Loucy (cell line): Measurements from ENCODE around the gene BCL2L2.

Experiments used
- H2AFZ ChIP-seq: fragments of 200-600 bp; sonication (generic); 2 replicates; pipeline ENCODE4 v1.6.0; 2016; ENCODE audit warnings: antibody characterized with exemption, mild to moderate bottlenecking, low read length, moderate library complexity
- H3F3A ChIP-seq: fragments of 200-600 bp; 2 replicates; pipeline ENCODE4 v1.6.0; 2016; ENCODE audit warnings: antibody characterized with exemption, low read depth, mild to moderate bottlenecking
- H3K27me3 ChIP-seq: fragments of 200-600 bp; sonication (generic); 2 replicates; pipeline ENCODE4 v1.6.1; 2014; ENCODE audit warnings: low read length, mild to moderate bottlenecking; ENCODE audit not compliant: insufficient read depth, poor library complexity, severe bottlenecking
- H3K36me3 ChIP-seq: fragments of 200-600 bp; sonication (generic); 2 replicates; pipeline ENCODE4 v1.6.1; 2016; ENCODE audit warnings: low read length; ENCODE audit not compliant: insufficient read depth
- H3K4me1 ChIP-seq: fragments of 200-600 bp; sonication (generic); 2 replicates; pipeline ENCODE4 v1.5.1; 2014; ENCODE audit warnings: low read length, mild to moderate bottlenecking; ENCODE audit not compliant: insufficient read depth, poor library complexity, severe bottlenecking
- H3K4me2 ChIP-seq: fragments of 200-600 bp; sonication (generic); 2 replicates; pipeline ENCODE4 v1.6.0; 2014; ENCODE audit warnings: antibody characterized with exemption, low read length, low read depth, mild to moderate bottlenecking; ENCODE audit not compliant: poor library complexity, severe bottlenecking
- H3K4me3 ChIP-seq: fragments of 200-600 bp; sonication (generic); 2 replicates; pipeline ENCODE4 v1.5.1; 2014; ENCODE audit warnings: low read length, mild to moderate bottlenecking, mixed read lengths; ENCODE audit not compliant: poor library complexity, severe bottlenecking
- H3K79me2 ChIP-seq: fragments of 200-600 bp; sonication (generic); 2 replicates; pipeline ENCODE4 v1.6.1; 2014; ENCODE audit warnings: low read length; ENCODE audit not compliant: insufficient read depth
- H3K9ac ChIP-seq: fragments of 200-600 bp; sonication (generic); 2 replicates; pipeline ENCODE4 v1.6.0; 2014; ENCODE audit warnings: mild to moderate bottlenecking, low read depth, low read length, moderate library complexity; ENCODE audit not compliant: poor library complexity, severe bottlenecking
- H3K9me2 ChIP-seq: fragments of 200-600 bp; sonication (generic); replicated peaks from 2 replicates; pipeline ENCODE4 v1.6.1; 2016; ENCODE audit warnings: low read depth, low read length, mixed read lengths
- H3K9me3 ChIP-seq: fragments of 200-600 bp; sonication (generic); 2 replicates; pipeline ENCODE4 v1.6.1; 2014; ENCODE audit warnings: mild to moderate bottlenecking, antibody characterized with exemption, low read length, low read depth; ENCODE audit not compliant: insufficient read depth
- H4K20me1 ChIP-seq: fragments of 200-600 bp; sonication (generic); 2 replicates; pipeline ENCODE4 v1.6.0; 2014; ENCODE audit warnings: antibody characterized with exemption, low read length, mild to moderate bottlenecking; ENCODE audit not compliant: insufficient read depth, poor library complexity, severe bottlenecking
- CTCF ChIP-seq: fragments of 200-600 bp; sonication (generic); conservative IDR thresholded peaks from 2 replicates; pipeline ENCODE4 v1.5.1; 2014; ENCODE audit warnings: mild to moderate bottlenecking, antibody characterized with exemption, low read length
- EZH2phosphoT487 ChIP-seq: fragments of 200-600 bp; IDR thresholded peaks from 2 replicates; pipeline ENCODE4 v1.6.1; 2018; ENCODE audit warnings: antibody characterized with exemption, mild to moderate bottlenecking, moderate library complexity, borderline replicate concordance

Gene BCL2L2

GRCh38 chr14:23347406-23348296 is 41.0 kb downstream of the BCL2L2 start:
- Histone ChIP-seq H3K9me2 (no peaks in the 10 kb centered on the region), H4K20me1 (no peaks in the 10 kb centered on the region), H3F3A (no peaks in the 10 kb centered on the region), H3K27me3 (peaks cover 13% of the 10 kb centered on the region), H3K9me3 (no peaks in the 10 kb centered on the region), H3K79me2 (no peaks in the 10 kb centered on the region), H3K9ac (no peak overlapping the region), H3K4me3 (no peak overlapping the region), H2AFZ (no peak overlapping the region), H3K4me2 (no peak overlapping the region), H3K4me1 (no peaks in the 10 kb centered on the region), H3K36me3 (no peaks in the 10 kb centered on the region)
- TF ChIP-seq CTCF (no peak), EZH2phosphoT487 (no peak)

- H2AFZ ChIP-seq, result no peak overlapping the region
These were observed 41.6 kb downstream of the BCL2L2 start for GRCh38 chr14:23348297-23348655.

GRCh38 chr14:23349156-23349845 is 42.7 kb downstream of the BCL2L2 start:
- Histone ChIP-seq H3K36me3 (no peaks in the 10 kb centered on the region), H3K4me1 (no peaks in the 10 kb centered on the region), H3K4me2 (no peak overlapping the region), H3K9me3 (no peaks in the 10 kb centered on the region), H3K4me3 (no peak overlapping the region), H3F3A (no peaks in the 10 kb centered on the region), H3K9me2 (no peaks in the 10 kb centered on the region), H4K20me1 (no peaks in the 10 kb centered on the region), H3K79me2 (no peaks in the 10 kb centered on the region), H2AFZ (no peak overlapping the region), H3K9ac (no peak overlapping the region), H3K27me3 (peaks cover 17% of the 10 kb centered on the region)
- TF ChIP-seq EZH2phosphoT487, result no peak
- TF ChIP-seq CTCF, result no peak

More at GRCh38 chr14:23348297-23348655, 41.6 kb downstream of the BCL2L2 start:
- Histone ChIP-seq H3K79me2 (no peaks in the 10 kb centered on the region), H3K9me2 (no peaks in the 10 kb centered on the region), H4K20me1 (no peaks in the 10 kb centered on the region), H3K4me2 (no peak overlapping the region), H3K27me3 (peaks cover 17% of the 10 kb centered on the region), H3K36me3 (no peaks in the 10 kb centered on the region), H3K4me1 (no peaks in the 10 kb centered on the region), H3K4me3 (no peak overlapping the region), H3K9me3 (no peaks in the 10 kb centered on the region), H3K9ac (no peak overlapping the region), H3F3A (no peaks in the 10 kb centered on the region)
- TF ChIP-seq CTCF (no peak), EZH2phosphoT487 (no peak)
